PC-9 (cell line): Measurements from ENCODE around the gene PRKG1. TPM values are rescaled to one million over a fixed set of nuclear protein-coding genes. Genes with fewer than 3 reads are reported as not detected.

Source experiments
- BruUV-seq: library from RNA; stranded (reverse); fragments of 400-500 nt; replicated peaks from 2 replicates; lab custom pipeline; 2021; lab: Mats Ljungman, UMichigan
- CTCF ChIA-PET: fragments of 300-600 bp; sonication (Branson Sonifier 250); formaldehyde crosslinking; loops from one replicate; lab custom pipeline; 2022; ENCODE audit warnings: antibody characterized with exemption; lab: Charles Lee
- POLR2A ChIA-PET: fragments of 300-600 bp; sonication (Branson Sonifier 250); formaldehyde crosslinking; loops from one replicate; lab custom pipeline; 2022; ENCODE audit warnings: antibody characterized with exemption; ENCODE audit not compliant: unreplicated experiment; lab: Charles Lee
- DNase-seq, 2 experiments: peaks; one replicate each; pipeline versions ENCODE4 v3.0.0 to v3.0.0-alpha.2; 2015 to 2022; ENCODE audit warnings: mixed read lengths in 1 of 2
- H2AFZ ChIP-seq: fragments of 200-600 bp; sonication (generic); 2 replicates; pipeline ENCODE4 v1.8.1; 2017; ENCODE audit warnings: antibody characterized with exemption
- H3F3A ChIP-seq: fragments of 200-600 bp; sonication (generic); 2 replicates; pipeline ENCODE4 v1.8.1; 2017; ENCODE audit warnings: antibody characterized with exemption, mild to moderate bottlenecking, low read depth; ENCODE audit not compliant: insufficient read depth
- H3K27ac ChIP-seq: fragments of 200-600 bp; sonication (generic); 2 replicates; pipeline ENCODE4 v1.6.1; 2016; ENCODE audit warnings: mixed run types
- H3K27me3 ChIP-seq: fragments of 200-600 bp; sonication (generic); 2 replicates; pipeline ENCODE4 v1.6.1; 2016; ENCODE audit warnings: low read depth, mixed run types; ENCODE audit not compliant: insufficient read depth
- H3K36me3 ChIP-seq: fragments of 200-600 bp; sonication (generic); 2 replicates; pipeline ENCODE4 v1.6.1; 2016; ENCODE audit warnings: low read depth, mixed run types
- H3K4me1 ChIP-seq: fragments of 200-600 bp; sonication (generic); replicated peaks from 2 replicates; pipeline ENCODE4 v1.6.1; 2016; ENCODE audit warnings: mixed run types; ENCODE audit not compliant: insufficient read depth
- H3K4me2 ChIP-seq: fragments of 200-600 bp; sonication (generic); 2 replicates; pipeline ENCODE4 v1.6.1; 2017; ENCODE audit warnings: mixed run types
- H3K4me3 ChIP-seq: fragments of 200-600 bp; sonication (generic); 2 replicates; pipeline ENCODE4 v1.6.1; 2016; ENCODE audit warnings: mixed run types
- H3K79me2 ChIP-seq: fragments of 200-600 bp; sonication (generic); 2 replicates; pipeline ENCODE4 v1.6.1; 2017; ENCODE audit warnings: low read depth, mixed run types
- H3K9me2 ChIP-seq: fragments of 200-600 bp; sonication (generic); 2 replicates; pipeline ENCODE4 v1.8.1; 2017; ENCODE audit warnings: mild to moderate bottlenecking; ENCODE audit not compliant: insufficient read depth
- H3K9me3 ChIP-seq: fragments of 200-600 bp; sonication (generic); 2 replicates; pipeline ENCODE4 v1.8.1; 2016; ENCODE audit warnings: low read depth; ENCODE audit not compliant: insufficient read depth
- H4K20me1 ChIP-seq: fragments of 200-600 bp; sonication (generic); 2 replicates; pipeline ENCODE4 v1.8.1; 2017; ENCODE audit not compliant: insufficient read depth
- CTCF ChIP-seq: fragments of 200-600 bp; sonication (generic); conservative IDR thresholded peaks from 2 replicates; pipeline ENCODE4 v1.6.1; 2017; ENCODE audit warnings: mixed run types, antibody characterized with exemption, mild to moderate bottlenecking, moderate library complexity
- EZH2 ChIP-seq: fragments of 200-600 bp; sonication (generic); IDR thresholded peaks from 2 replicates; pipeline ENCODE4 v1.8.0; 2017; ENCODE audit warnings: antibody characterized with exemption, low read depth
- intact Hi-C: fragments of 100-400 bp; cut with micrococcal nuclease; formaldehyde crosslinking; loops from one replicate; pipeline ENCODE4 v1.10.0; 2022; ENCODE audit not compliant: unreplicated experiment
- total RNA-seq: library from RNA; stranded (reverse); gene quantifications from 2 replicates; pipeline ENCODE4 v1.2.3, GENCODE V29; 2021

The PRKG1 gene
- total RNA-seq, 1 experiment from 2014 or later: 0.70 TPM

DNA sequence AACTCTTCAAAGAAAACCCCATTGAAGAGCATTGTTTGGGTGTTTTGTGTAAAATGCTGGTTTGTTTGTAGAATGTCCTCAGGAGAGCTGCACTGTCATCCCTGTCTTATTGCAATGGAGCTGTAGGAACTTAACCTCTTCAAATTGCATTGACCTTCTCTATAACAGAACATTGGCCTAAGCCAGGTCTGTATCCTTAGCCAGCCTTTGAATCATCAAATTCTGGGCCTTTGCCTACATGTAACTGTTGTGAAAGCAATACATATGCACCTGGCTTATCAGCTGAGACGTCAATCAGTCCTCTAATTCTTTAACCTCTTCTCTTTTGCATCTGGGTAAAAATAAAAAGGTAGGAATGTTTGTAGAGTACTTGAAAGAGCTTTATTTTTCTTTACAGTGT, 429.1 kb downstream of the PRKG1 start:
- no peaks in the 10 kb centered on the region for H3K79me2 ChIP-seq
- no peaks in the 10 kb centered on the region for H3K9me3 ChIP-seq
- intact Hi-C loops: no loop called here
- H3K4me1 ChIP-seq: no peaks in the 10 kb centered on the region
- no peak for DNase-seq
- TF ChIP-seq EZH2: no peak
- no peak for TF ChIP-seq CTCF
- no peak overlapping the region for H3K27ac ChIP-seq
- H3K36me3 ChIP-seq: no peaks in the 10 kb centered on the region
- POLR2A ChIA-PET: no interaction called here
- no peaks in the 10 kb centered on the region for H3K27me3 ChIP-seq
- no peak overlapping the region for H3K4me3 ChIP-seq
- no peaks in the 10 kb centered on the region for H4K20me1 ChIP-seq
- no peak overlapping the region for H2AFZ ChIP-seq
- no peaks in the 10 kb centered on the region for H3F3A ChIP-seq
- H3K4me2 ChIP-seq: no peak overlapping the region
- H3K9me2 ChIP-seq: no peaks in the 10 kb centered on the region
- BruUV-seq: no TSS peak
- CTCF ChIA-PET: no interaction called here

GRCh38 chr10:51507476-51507875, 433.2 kb downstream of the PRKG1 start:
- no peaks in the 10 kb centered on the region for H3K9me2 ChIP-seq
- no peaks in the 10 kb centered on the region for H3K36me3 ChIP-seq
- ChIA-PET CTCF (interaction anchor here (0.6 kb wide), 1 partner anchor 402 kb away, joined by 4 read pairs; no protein-coding TSS in a partner anchor), POLR2A (no interaction called here)
- DNase-seq: no peak
- no peaks in the 10 kb centered on the region for H3K4me1 ChIP-seq
- H3K4me2 ChIP-seq: no peak overlapping the region
- no peak overlapping the region for H3K27ac ChIP-seq
- H3K27me3 ChIP-seq: no peaks in the 10 kb centered on the region
- no TSS peak for BruUV-seq
- intact Hi-C loops: no loop called here
- no peak overlapping the region for H2AFZ ChIP-seq
- no peak overlapping the region for H3K4me3 ChIP-seq
- no peaks in the 10 kb centered on the region for H3K9me3 ChIP-seq
- H3K79me2 ChIP-seq: no peaks in the 10 kb centered on the region
- no peaks in the 10 kb centered on the region for H3F3A ChIP-seq
- TF ChIP-seq EZH2: no peak
- TF ChIP-seq CTCF: no peak
- no peaks in the 10 kb centered on the region for H4K20me1 ChIP-seq

DNA sequence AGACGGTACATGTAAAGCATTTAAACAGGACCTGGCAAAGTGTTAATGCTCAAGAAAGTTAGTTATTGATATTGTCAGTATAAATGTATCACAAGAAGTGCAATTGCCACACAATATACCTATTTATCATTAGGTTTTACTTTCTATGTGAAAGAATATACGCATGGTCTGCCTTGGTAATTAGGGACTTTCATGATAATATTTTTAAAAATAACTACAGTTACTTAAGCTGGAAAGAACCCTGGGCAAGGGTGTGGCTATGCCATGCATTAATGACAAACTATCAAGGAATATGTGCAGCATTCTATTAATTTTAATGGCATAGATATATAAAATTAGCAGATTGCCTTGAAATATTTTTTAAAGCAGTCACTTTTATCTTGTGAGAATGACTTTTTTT, 433.9 kb downstream of the PRKG1 start:
- ChIA-PET CTCF (no interaction called here), POLR2A (no interaction called here)
- Histone ChIP-seq H3K4me3 (no peak overlapping the region), H3K9me2 (no peaks in the 10 kb centered on the region), H2AFZ (no peak overlapping the region), H3K4me1 (no peaks in the 10 kb centered on the region), H3K27me3 (no peaks in the 10 kb centered on the region), H3F3A (no peaks in the 10 kb centered on the region), H3K79me2 (no peaks in the 10 kb centered on the region), H3K36me3 (no peaks in the 10 kb centered on the region), H3K4me2 (no peak overlapping the region), H3K27ac (no peak overlapping the region), H4K20me1 (no peaks in the 10 kb centered on the region), H3K9me3 (no peaks in the 10 kb centered on the region)
- TF ChIP-seq CTCF: no peak
- TF ChIP-seq EZH2: no peak
- intact Hi-C loops: no loop called here
- BruUV-seq: no TSS peak
- no peak for DNase-seq
